ENCODE measurements around the gene MYO18A. TPM values are rescaled to one million over a fixed set of nuclear protein-coding genes. Genes with fewer than 3 reads are reported as not detected.

MYO18A gene
- total RNA-seq, 1 experiment from 2014 or later, result 37.2 TPM

DNA sequence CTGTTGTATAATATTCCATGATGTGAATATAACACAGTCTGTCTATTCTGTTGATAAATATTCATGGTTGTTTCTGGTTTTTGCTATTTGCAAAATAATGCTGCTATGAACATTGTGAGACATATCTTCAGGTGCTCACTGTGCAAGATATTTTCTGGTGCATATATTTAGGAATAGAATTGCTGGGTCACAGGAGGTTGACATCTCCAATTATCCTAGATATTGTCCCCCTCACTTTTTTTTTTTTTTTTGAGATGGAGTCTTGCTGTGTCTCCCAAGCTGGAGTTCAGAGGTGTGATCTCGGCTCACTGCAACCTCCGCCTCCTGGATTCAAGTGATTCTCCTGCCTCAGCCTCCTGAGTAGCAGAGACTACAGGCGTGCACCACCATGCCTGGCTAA lies 14.5 kb upstream of the MYO18A start:
- Histone ChIP-seq H4K20me1 (ENCODE audit: insufficient read depth) (no peaks in the 10 kb centered on the region), H3K9me2 (ENCODE audit: insufficient read depth) (no peaks in the 10 kb centered on the region), H3K36me3 (ENCODE audit: control insufficient read depth in 1 of 2, insufficient read depth in 2 of 2, low read length in 2 of 2) (no peaks in the 10 kb centered on the region), H3K4me3 (replicated peaks in 1 of 2; ENCODE audit: low read depth in 1 of 2, low read length in 2 of 2) (no peak overlapping the region), H3K4me2 (ENCODE audit: low read length) (no peak overlapping the region), H3K79me2 (ENCODE audit: insufficient read depth, low read length) (no peaks in the 10 kb centered on the region), H3K4me1 (ENCODE audit: control insufficient read depth in 1 of 2, insufficient read depth in 2 of 2, low read length in 2 of 2) (no peaks in the 10 kb centered on the region), H3K9me3 (ENCODE audit: control insufficient read depth in 1 of 2, insufficient read depth in 1 of 2, low read depth in 1 of 2, low read length in 2 of 2) (no peaks in the 10 kb centered on the region), H2AFZ (ENCODE audit: low read depth, low read length, poor library complexity, severe bottlenecking) (no peak overlapping the region), H3K27me3 (ENCODE audit: insufficient read depth, low read length) (no peaks in the 10 kb centered on the region), H3K27ac (ENCODE audit: low read depth, low read length) (no peak overlapping the region), H3K9ac (ENCODE audit: low read length) (no peak overlapping the region)
- intact Hi-C loops (cut with micrococcal nuclease), result no loop called here
- DNase-seq (ENCODE audit: low read depth, low spot score) (no peak), ATAC-seq (no peak)
- POLR2A ChIA-PET, result interaction anchor here (1.1 to 1.4 kb wide), 2 partner anchors 14 kb away, joined by 4 read pairs; partner anchors contain the start of gene MYO18A
- CTCF ChIA-PET, result interaction anchor here (1.8 kb wide), 1 partner anchor 14 kb away, joined by 8 read pairs; the partner anchor contains the start of gene MYO18A
- RAD21 ChIA-PET (ENCODE audit: low non-redundant PET in 1 of 2, low total read pairs in 2 of 2, uncharacterized antibody in 2 of 2, unreplicated experiment in 2 of 2), result no interaction called here
- BruUV-seq (replicated peaks), result no TSS peak
- TF ChIP-seq, protein P1, sequence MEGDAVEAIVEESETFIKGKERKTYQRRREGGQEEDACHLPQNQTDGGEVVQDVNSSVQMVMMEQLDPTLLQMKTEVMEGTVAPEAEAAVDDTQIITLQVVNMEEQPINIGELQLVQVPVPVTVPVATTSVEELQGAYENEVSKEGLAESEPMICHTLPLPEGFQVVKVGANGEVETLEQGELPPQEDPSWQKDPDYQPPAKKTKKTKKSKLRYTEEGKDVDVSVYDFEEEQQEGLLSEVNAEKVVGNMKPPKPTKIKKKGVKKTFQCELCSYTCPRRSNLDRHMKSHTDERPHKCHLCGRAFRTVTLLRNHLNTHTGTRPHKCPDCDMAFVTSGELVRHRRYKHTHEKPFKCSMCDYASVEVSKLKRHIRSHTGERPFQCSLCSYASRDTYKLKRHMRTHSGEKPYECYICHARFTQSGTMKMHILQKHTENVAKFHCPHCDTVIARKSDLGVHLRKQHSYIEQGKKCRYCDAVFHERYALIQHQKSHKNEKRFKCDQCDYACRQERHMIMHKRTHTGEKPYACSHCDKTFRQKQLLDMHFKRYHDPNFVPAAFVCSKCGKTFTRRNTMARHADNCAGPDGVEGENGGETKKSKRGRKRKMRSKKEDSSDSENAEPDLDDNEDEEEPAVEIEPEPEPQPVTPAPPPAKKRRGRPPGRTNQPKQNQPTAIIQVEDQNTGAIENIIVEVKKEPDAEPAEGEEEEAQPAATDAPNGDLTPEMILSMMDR (IDR thresholded peaks at IDR 0.05 in 2 of 3, conservative IDR thresholded peaks at IDR 0.05 in 1 of 3; ENCODE audit: borderline replicate concordance in 1 of 3, insufficient read depth in 1 of 3, low read depth in 2 of 3, low read length in 2 of 3), result no peak
- no peak for TF ChIP-seq EGR1 (IDR thresholded peaks at IDR 0.05; ENCODE audit: low read depth)
- no peak for TF ChIP-seq FOSL1 (IDR thresholded peaks at IDR 0.05; ENCODE audit: low read depth)
- no peak for TF ChIP-seq RAD21 (IDR thresholded peaks at IDR 0.05; ENCODE audit: low read depth)
- TF ChIP-seq ZNF274 (IDR thresholded peaks at IDR 0.05; ENCODE audit: low read depth, low read length), result no peak
- TF ChIP-seq, protein P2, sequence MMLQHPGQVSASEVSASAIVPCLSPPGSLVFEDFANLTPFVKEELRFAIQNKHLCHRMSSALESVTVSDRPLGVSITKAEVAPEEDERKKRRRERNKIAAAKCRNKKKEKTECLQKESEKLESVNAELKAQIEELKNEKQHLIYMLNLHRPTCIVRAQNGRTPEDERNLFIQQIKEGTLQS (IDR thresholded peaks at IDR 0.05), result no peak
- TF ChIP-seq POLR2AphosphoS5 (IDR thresholded peaks at IDR 0.05; ENCODE audit: low read depth, low read length), result no peak

DNA sequence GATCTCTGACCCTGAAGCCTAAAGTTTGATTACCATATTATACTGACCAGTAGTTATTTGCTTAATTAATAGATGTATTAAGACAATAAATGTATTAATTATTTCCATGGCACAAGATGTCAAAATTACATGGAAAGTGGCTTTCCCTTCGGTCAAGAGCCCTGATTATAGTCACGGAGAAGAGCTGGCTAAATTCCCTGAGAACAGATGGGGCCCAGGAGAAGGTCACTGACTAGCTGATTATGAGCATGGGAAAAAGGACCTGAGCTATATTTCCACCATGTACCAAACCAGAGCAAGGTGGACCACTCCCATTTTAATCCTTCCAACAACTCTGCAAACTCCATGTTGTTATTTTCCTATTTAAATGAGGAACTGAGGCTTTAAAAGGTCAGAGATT lies 12.9 kb upstream of the MYO18A start:
- no peaks in the 10 kb centered on the region for H3K79me2 ChIP-seq (ENCODE audit: insufficient read depth, low read length)
- no peaks in the 10 kb centered on the region for H3K4me1 ChIP-seq (ENCODE audit: control insufficient read depth in 1 of 2, insufficient read depth in 2 of 2, low read length in 2 of 2)
- H4K20me1 ChIP-seq (ENCODE audit: insufficient read depth), result no peaks in the 10 kb centered on the region
- no peak overlapping the region for H3K4me2 ChIP-seq (ENCODE audit: low read length)
- DNase-seq (ENCODE audit: low read depth, low spot score) (no peak), ATAC-seq (no peak)
- no peaks in the 10 kb centered on the region for H3K36me3 ChIP-seq (ENCODE audit: control insufficient read depth in 1 of 2, insufficient read depth in 2 of 2, low read length in 2 of 2)
- H3K27ac ChIP-seq (ENCODE audit: low read depth, low read length), result no peak overlapping the region
- no peak for TF ChIP-seq TCF7L2 (IDR thresholded peaks at IDR 0.05; ENCODE audit: borderline replicate concordance, extremely low read depth, insufficient read depth, insufficient read length)
- TF ChIP-seq SIN3A (IDR thresholded peaks at IDR 0.05; ENCODE audit: low read depth), result no peak
- no peak for TF ChIP-seq FOSL1 (IDR thresholded peaks at IDR 0.05; ENCODE audit: low read depth)
- TF ChIP-seq, protein P1 (IDR thresholded peaks at IDR 0.05 in 2 of 3, conservative IDR thresholded peaks at IDR 0.05 in 1 of 3; ENCODE audit: borderline replicate concordance in 1 of 3, insufficient read depth in 1 of 3, low read depth in 2 of 3, low read length in 2 of 3), result no peak
- TF ChIP-seq SP1 (IDR thresholded peaks at IDR 0.05; ENCODE audit: low read depth), result no peak
- TF ChIP-seq, protein P2 (IDR thresholded peaks at IDR 0.05), result no peak
- no peaks in the 10 kb centered on the region for H3K9me3 ChIP-seq (ENCODE audit: control insufficient read depth in 1 of 2, insufficient read depth in 1 of 2, low read depth in 1 of 2, low read length in 2 of 2)
- no peak overlapping the region for H3K4me3 ChIP-seq (replicated peaks in 1 of 2; ENCODE audit: low read depth in 1 of 2, low read length in 2 of 2)
- RAD21 ChIA-PET (ENCODE audit: low non-redundant PET in 1 of 2, low total read pairs in 2 of 2, uncharacterized antibody in 2 of 2, unreplicated experiment in 2 of 2), result no interaction called here
- POLR2A ChIA-PET, result no interaction called here
- BruUV-seq (replicated peaks), result no TSS peak
- intact Hi-C loops (cut with micrococcal nuclease), result no loop called here
- no peaks in the 10 kb centered on the region for H3K9me2 ChIP-seq (ENCODE audit: insufficient read depth)
- H3K9ac ChIP-seq (ENCODE audit: low read length), result no peak overlapping the region
- H2AFZ ChIP-seq (ENCODE audit: low read depth, low read length, poor library complexity, severe bottlenecking), result no peak overlapping the region
- CTCF ChIA-PET, result interaction anchor here (1.8 kb wide), 1 partner anchor 13 kb away, joined by 8 read pairs; the partner anchor contains the start of gene MYO18A
- H3K27me3 ChIP-seq (ENCODE audit: insufficient read depth, low read length), result no peaks in the 10 kb centered on the region

Data from HCT116 (cell line).